ENCODE data around the gene LIMK2. TPM values are rescaled to one million over a fixed set of nuclear protein-coding genes. Genes with fewer than 3 reads are reported as not detected.
"Not testable (repeated sequence)": the region's sequence is repeated elsewhere in the genome, so short reads cannot be mapped to it uniquely, and the experiment has no call there.

LIMK2 gene
- total and polyA plus RNA-seq, 2 experiments from 2014 or later = 10.7 to 19.5 TPM

GRCh38 chr22:31222736-31223135 is 10.6 kb downstream of the LIMK2 start:
- Histone ChIP-seq H3K27me3 (replicated peaks; ENCODE audit: insufficient read depth) (no peaks in the 10 kb centered on the region), H3K4me1 (ENCODE audit: insufficient read depth) (no peaks in the 10 kb centered on the region), H4K20me1 (ENCODE audit: insufficient read depth) (no peaks in the 10 kb centered on the region), H3K9ac (no peak overlapping the region), H3K4me2 (ENCODE audit: unreplicated experiment) (no peak overlapping the region), H2AFZ (no peak overlapping the region), H3F3A (ENCODE audit: insufficient read depth) (no peaks in the 10 kb centered on the region), H3K79me2 (ENCODE audit: insufficient read depth) (peaks cover 5% of the 10 kb centered on the region; the same call in 1 of the 2 replicates), H3K27ac (no peak overlapping the region), H3K9me3 (ENCODE audit: low read depth) (no peaks in the 10 kb centered on the region), H3K36me3 (ENCODE audit: low read depth) (no peaks in the 10 kb centered on the region), H3K9me2 (ENCODE audit: insufficient read depth) (no peaks in the 10 kb centered on the region), H3K4me3 (no peak overlapping the region)
- no peak for TF ChIP-seq EZH2phosphoT487 (IDR thresholded peaks at IDR 0.05; ENCODE audit: insufficient read depth, low read depth)
- TF ChIP-seq EZH2 (IDR thresholded peaks at IDR 0.05; ENCODE audit: insufficient read depth, poor library complexity, severe bottlenecking) = no peak
- in situ Hi-C loops (cut with MboI) = no loop called here
- DNase-seq = no peak
- WGBS, 2 experiments (ENCODE audit: low coverage in 1 of 2, low lambda C conversion rate in 2 of 2, missing lambda C conversion rate in 2 of 2) = 91 to 95% methylated on average over 5 of the region's 5 CpGs

DNA sequence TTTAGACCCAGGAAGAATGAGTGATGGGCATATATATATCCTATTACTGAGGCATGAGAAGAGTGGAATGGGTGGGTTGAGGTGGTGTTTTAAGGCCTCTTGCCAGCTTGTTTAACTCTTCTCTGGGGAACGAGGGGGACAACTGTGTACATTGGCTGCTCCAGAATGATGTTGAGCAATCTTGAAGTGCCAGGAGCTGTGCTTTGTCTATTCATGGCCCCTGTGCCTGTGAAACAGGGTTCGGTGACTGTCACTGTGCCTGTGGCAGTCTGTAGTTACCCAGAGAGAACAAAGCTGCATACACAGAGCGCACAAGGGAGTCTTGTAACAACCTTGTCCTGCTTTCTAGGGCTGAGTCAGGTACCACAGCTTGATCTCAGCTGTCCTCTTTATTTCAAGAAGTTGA is 11.7 kb downstream of the LIMK2 start:
- no peaks in the 10 kb centered on the region for H4K20me1 ChIP-seq (ENCODE audit: insufficient read depth)
- no peak overlapping the region for H3K9ac ChIP-seq
- no peaks in the 10 kb centered on the region for H3K9me2 ChIP-seq (ENCODE audit: insufficient read depth)
- H2AFZ ChIP-seq = no peak overlapping the region
- no peaks in the 10 kb centered on the region for H3K4me1 ChIP-seq (ENCODE audit: insufficient read depth)
- no peak overlapping the region for H3K4me2 ChIP-seq (ENCODE audit: unreplicated experiment)
- no peaks in the 10 kb centered on the region for H3F3A ChIP-seq (ENCODE audit: insufficient read depth)
- no peak for DNase-seq
- H3K9me3 ChIP-seq (ENCODE audit: low read depth) = no peaks in the 10 kb centered on the region
- H3K27ac ChIP-seq = no peak overlapping the region
- in situ Hi-C loops (cut with MboI) = no loop called here
- H3K36me3 ChIP-seq (ENCODE audit: low read depth) = no peaks in the 10 kb centered on the region; the same call in 1 of the 2 replicates
- H3K27me3 ChIP-seq (replicated peaks; ENCODE audit: insufficient read depth) = no peaks in the 10 kb centered on the region
- H3K4me3 ChIP-seq = no peak overlapping the region
- TF ChIP-seq EZH2 (IDR thresholded peaks at IDR 0.05; ENCODE audit: insufficient read depth, poor library complexity, severe bottlenecking) (no peak), EZH2phosphoT487 (IDR thresholded peaks at IDR 0.05; ENCODE audit: insufficient read depth, low read depth) (no peak)
- 81 to 84% methylated on average over 3 of the region's 3 CpGs for WGBS, 2 experiments (ENCODE audit: low coverage in 1 of 2, low lambda C conversion rate in 2 of 2, missing lambda C conversion rate in 2 of 2)
- peaks cover 5% of the 10 kb centered on the region; the same call in 1 of the 2 replicates for H3K79me2 ChIP-seq (ENCODE audit: insufficient read depth)

GRCh38 chr22:31224691-31225090 is 12.6 kb downstream of the LIMK2 start:
- H3K79me2 ChIP-seq (ENCODE audit: insufficient read depth); H3K9ac ChIP-seq; H3K27ac ChIP-seq; DNase-seq; H3K4me3 ChIP-seq; in situ Hi-C loops (cut with MboI); H3F3A ChIP-seq (ENCODE audit: insufficient read depth); H4K20me1 ChIP-seq (ENCODE audit: insufficient read depth); H2AFZ ChIP-seq; H3K4me1 ChIP-seq (ENCODE audit: insufficient read depth); H3K4me2 ChIP-seq (ENCODE audit: unreplicated experiment); H3K9me3 ChIP-seq (ENCODE audit: low read depth); H3K36me3 ChIP-seq (ENCODE audit: low read depth); H3K9me2 ChIP-seq (ENCODE audit: insufficient read depth); H3K27me3 ChIP-seq (replicated peaks; ENCODE audit: insufficient read depth): not testable (repeated sequence)
- WGBS, 2 experiments (ENCODE audit: low coverage in 1 of 2, low lambda C conversion rate in 2 of 2, missing lambda C conversion rate in 2 of 2) = 65 to 70% methylated on average over 4 of the region's 4 CpGs

DNA sequence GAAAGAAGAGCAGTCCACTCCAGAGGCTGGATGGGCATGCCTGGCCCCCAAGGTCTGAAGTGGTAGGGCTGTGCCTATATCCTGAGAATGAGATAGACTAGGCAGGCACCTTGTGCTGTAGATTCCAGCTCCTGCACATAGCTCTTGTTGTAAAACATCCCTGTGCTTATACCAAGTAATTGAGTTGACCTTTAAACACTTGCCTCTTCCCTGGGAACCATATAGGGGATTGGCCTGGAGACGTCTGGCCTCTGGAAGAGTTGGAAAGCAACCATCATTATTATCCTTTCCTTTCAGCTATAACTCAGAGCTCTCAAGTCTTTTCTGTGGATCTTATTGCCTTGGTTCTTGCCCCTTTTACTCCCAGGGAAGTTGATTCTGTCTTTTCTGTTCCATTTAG is 15.1 kb downstream of the LIMK2 start:
- peaks cover 5% of the 10 kb centered on the region; the same call in 1 of the 2 replicates for H3K79me2 ChIP-seq (ENCODE audit: insufficient read depth)
- 0 out of 2 replicates have a peak, but pooled peaks cover 7% of the 10 kb centered on the region for H3K4me1 ChIP-seq (ENCODE audit: insufficient read depth)
- no peaks in the 10 kb centered on the region for H3K9me2 ChIP-seq (ENCODE audit: insufficient read depth)
- H3K27me3 ChIP-seq (replicated peaks; ENCODE audit: insufficient read depth) = no peaks in the 10 kb centered on the region
- H3K27ac ChIP-seq = no peak overlapping the region
- H3K4me3 ChIP-seq = no peak overlapping the region
- H2AFZ ChIP-seq = no peak overlapping the region
- no peaks in the 10 kb centered on the region for H3F3A ChIP-seq (ENCODE audit: insufficient read depth)
- H3K9ac ChIP-seq = no peak overlapping the region
- in situ Hi-C loops (cut with MboI) = no loop called here
- no peaks in the 10 kb centered on the region; the same call in 1 of the 2 replicates for H3K36me3 ChIP-seq (ENCODE audit: low read depth)
- TF ChIP-seq EZH2phosphoT487 (IDR thresholded peaks at IDR 0.05; ENCODE audit: insufficient read depth, low read depth) = no peak
- TF ChIP-seq EZH2 (IDR thresholded peaks at IDR 0.05; ENCODE audit: insufficient read depth, poor library complexity, severe bottlenecking) = no peak
- H3K4me2 ChIP-seq (ENCODE audit: unreplicated experiment) = no peak overlapping the region
- H3K9me3 ChIP-seq (ENCODE audit: low read depth) = no peaks in the 10 kb centered on the region
- no peak for DNase-seq
- 50 to 64% methylated on average over 1 of the region's 1 CpG for WGBS, 2 experiments (ENCODE audit: low coverage in 1 of 2, low lambda C conversion rate in 2 of 2, missing lambda C conversion rate in 2 of 2)
- no peaks in the 10 kb centered on the region for H4K20me1 ChIP-seq (ENCODE audit: insufficient read depth)

Measured in GM23248 (cell line).